Liver (tissue), 9 donors: Measurements from ENCODE around the gene AQP10. TPM values are rescaled to one million over a fixed set of nuclear protein-coding genes. Genes with fewer than 3 reads are reported as not detected.
A peak's percentile ranks its signal among the peaks of the same experiment; 100 is the strongest.

ENCODE experiments used
- DNase-seq: peaks from one replicate; pipeline ENCODE4 v3.0.0-alpha.2; 2017; ENCODE audit warnings: low spot score
- H3K27ac ChIP-seq, 2 donors: one replicate each; pipeline ENCODE4 v1.7.0; 2013; ENCODE audit warnings: inconsistent platforms in 2 of 2, low read length in 2 of 2, control low read depth in 1 of 2, low read depth in 1 of 2, mild to moderate bottlenecking in 1 of 2
- H3K27me3 ChIP-seq, 4 donors: one replicate each; pipeline versions ENCODE4 v1.6.1 to v1.7.0; 2013; ENCODE audit warnings: low read length in 3 of 4, inconsistent platforms in 1 of 4, mild to moderate bottlenecking in 1 of 4, moderate library complexity in 1 of 4; ENCODE audit not compliant: control insufficient read depth in 4 of 4, insufficient read depth in 4 of 4
- H3K36me3 ChIP-seq, 4 donors: one replicate each; pipeline versions ENCODE4 v1.6.1 to v1.7.0; 2013; ENCODE audit warnings: low read length in 3 of 4, mild to moderate bottlenecking in 3 of 4, low read depth in 1 of 4, moderate library complexity in 1 of 4; ENCODE audit not compliant: control insufficient read depth in 4 of 4, insufficient read depth in 3 of 4
- H3K4me1 ChIP-seq, 4 donors: one replicate each; pipeline versions ENCODE4 v1.6.1 to v1.7.0; 2013; ENCODE audit warnings: low read length in 3 of 4, mild to moderate bottlenecking in 3 of 4, moderate library complexity in 1 of 4; ENCODE audit not compliant: control insufficient read depth in 4 of 4, insufficient read depth in 4 of 4
- H3K4me3 ChIP-seq, 3 donors: one replicate each; pipeline versions ENCODE4 v1.6.1 to v1.7.0; 2013; ENCODE audit warnings: low read length in 3 of 3, control low read depth in 1 of 3, low read depth in 1 of 3, mild to moderate bottlenecking in 1 of 3
- H3K9ac ChIP-seq, 2 donors: one replicate each; pipeline ENCODE4 v1.7.0; 2013; ENCODE audit warnings: low read length in 2 of 2, mild to moderate bottlenecking in 2 of 2, moderate library complexity in 2 of 2, control low read depth in 1 of 2, low read depth in 1 of 2
- H3K9me3 ChIP-seq, 4 donors: one replicate each; pipeline versions ENCODE4 v1.6.1 to v1.7.0; 2013; ENCODE audit warnings: low read length in 3 of 4; ENCODE audit not compliant: control insufficient read depth in 4 of 4
- EGR1 ChIP-seq, 2 donors: IDR thresholded peaks; 2 replicates each; pipeline ENCODE4 v1.6.1; 2016 to 2018; ENCODE audit warnings: antibody characterized with exemption in 2 of 2, low read depth in 2 of 2
- FOXA1 ChIP-seq: IDR thresholded peaks from 2 replicates; pipeline ENCODE4 v1.6.1; 2016; ENCODE audit warnings: antibody characterized with exemption
- FOXA2 ChIP-seq: IDR thresholded peaks from 2 replicates; pipeline ENCODE4 v1.6.1; 2016; ENCODE audit warnings: antibody characterized with exemption
- GABPA ChIP-seq, 2 donors: IDR thresholded peaks in 1 of 2; conservative IDR thresholded peaks in 1 of 2; 2 replicates each; pipeline ENCODE4 v1.6.1; 2016; ENCODE audit warnings: antibody characterized with exemption in 2 of 2, mild to moderate bottlenecking in 1 of 2, moderate library complexity in 1 of 2
- HNF4A ChIP-seq, 2 donors: conservative IDR thresholded peaks; 2 replicates each; pipeline ENCODE4 v1.6.1; 2016; ENCODE audit warnings: antibody characterized with exemption in 2 of 2, mild to moderate bottlenecking in 2 of 2
- HNF4G ChIP-seq: IDR thresholded peaks from 2 replicates; pipeline ENCODE4 v1.6.1; 2016; ENCODE audit warnings: antibody characterized with exemption
- JUND ChIP-seq, 2 donors: IDR thresholded peaks; 2 replicates each; pipeline ENCODE4 v1.6.1; 2016; ENCODE audit warnings: antibody characterized with exemption in 2 of 2
- NR2F2 ChIP-seq: IDR thresholded peaks from 2 replicates; pipeline ENCODE4 v1.6.1; 2016; ENCODE audit warnings: antibody characterized with exemption
- RAD21 ChIP-seq, 2 donors: IDR thresholded peaks; 2 replicates each; pipeline ENCODE4 v1.6.1; 2016; ENCODE audit warnings: antibody characterized with exemption in 2 of 2, mild to moderate bottlenecking in 2 of 2
- REST ChIP-seq: IDR thresholded peaks from 2 replicates; pipeline ENCODE4 v1.6.1; 2016; ENCODE audit warnings: antibody characterized with exemption, mild to moderate bottlenecking
- RXRA ChIP-seq, 2 donors: IDR thresholded peaks; 2 replicates each; pipeline ENCODE4 v1.6.1; 2017 to 2018; ENCODE audit warnings: antibody characterized with exemption in 2 of 2, mild to moderate bottlenecking in 1 of 2
- SP1 ChIP-seq: IDR thresholded peaks from 2 replicates; pipeline ENCODE4 v1.6.1; 2018; ENCODE audit warnings: antibody characterized with exemption, mild to moderate bottlenecking
- TAF1 ChIP-seq: conservative IDR thresholded peaks from 2 replicates; pipeline ENCODE4 v1.6.1; 2016; ENCODE audit warnings: antibody characterized with exemption, mild to moderate bottlenecking
- YY1 ChIP-seq: IDR thresholded peaks from 2 replicates; pipeline ENCODE4 v1.6.1; 2016; ENCODE audit warnings: antibody characterized with exemption, mild to moderate bottlenecking
- WGBS: extraction: QIAGEN DNeasy Blood & Tissue Kit; methylation state at CpG from one replicate; pipeline ENCODE4 v1.1.7; 2013; 5-methylcytosine and 5-hydroxymethylcytosine counted together
- polyA plus RNA-seq, 2 donors: library from polyadenylated mRNA; stranded (reverse) in 1 of 2; unstranded in 1 of 2; fragments of 200-250 nt in 1 of 2; fragments of >200 nt in 1 of 2; fragmentation: Nextera tagmentation in 1 of 2; extraction: Ambion mirVana in 1 of 2; gene quantifications; one replicate each; pipeline versions ENCODE4 v1.2.1 to v1.2.3, GENCODE V29; 2013 to 2015
- total RNA-seq, 2 donors: library from RNA; depleted of rRNA; stranded (reverse); fragments of >200 nt; gene quantifications; one replicate each; pipeline ENCODE4 v1.2.3, GENCODE V29; 2014
- TF ChIP-seq, protein P1 (sequence below): fragments of 150-350 bp; IDR thresholded peaks from 2 replicates; pipeline ENCODE4 v1.5.1; 2017; ENCODE audit warnings: improper control_type of control experiment, low read depth, low read length; ENCODE audit not compliant: missing input control
- TF ChIP-seq, protein P2 (sequence below): IDR thresholded peaks from 2 replicates; pipeline ENCODE4 v1.6.1; 2016; ENCODE audit warnings: antibody characterized with exemption
- TF ChIP-seq, protein P3 (sequence below): IDR thresholded peaks from 2 replicates; pipeline ENCODE4 v1.6.1; 2016; ENCODE audit warnings: antibody characterized with exemption
- TF ChIP-seq, protein P4 (sequence below): IDR thresholded peaks from 2 replicates; pipeline ENCODE4 v1.6.1; 2016; ENCODE audit warnings: antibody characterized with exemption
- donor health status: healthy.
- donor health status: healthy.
- donor health status: healthy.
- donor health status: healthy.
- donor health status: healthy.

AQP10 gene
- total and polyA plus RNA-seq, 4 donors: 0.14 TPM; not detected in 3

- no peak for DNase-seq
- Histone ChIP-seq H3K4me1 (no peaks in the 10 kb centered on the region), H3K36me3 (peaks cover 0 to 3% (median 1%) of the 10 kb centered on the region in 4 donors)
These were observed 22.1 kb downstream of the AQP10 start for GRCh38 chr1:154342836-154343472.

GRCh38 chr1:154344977-154345837 is 24.3 kb downstream of the AQP10 start:
- TF ChIP-seq NR2F2 (no peak), HNF4A (conservative IDR thresholded peaks at IDR 0.05) (no peak), RAD21 (IDR thresholded peaks at IDR 0.05) (peak; percentile 34 to 62)
- TF ChIP-seq, protein P1, sequence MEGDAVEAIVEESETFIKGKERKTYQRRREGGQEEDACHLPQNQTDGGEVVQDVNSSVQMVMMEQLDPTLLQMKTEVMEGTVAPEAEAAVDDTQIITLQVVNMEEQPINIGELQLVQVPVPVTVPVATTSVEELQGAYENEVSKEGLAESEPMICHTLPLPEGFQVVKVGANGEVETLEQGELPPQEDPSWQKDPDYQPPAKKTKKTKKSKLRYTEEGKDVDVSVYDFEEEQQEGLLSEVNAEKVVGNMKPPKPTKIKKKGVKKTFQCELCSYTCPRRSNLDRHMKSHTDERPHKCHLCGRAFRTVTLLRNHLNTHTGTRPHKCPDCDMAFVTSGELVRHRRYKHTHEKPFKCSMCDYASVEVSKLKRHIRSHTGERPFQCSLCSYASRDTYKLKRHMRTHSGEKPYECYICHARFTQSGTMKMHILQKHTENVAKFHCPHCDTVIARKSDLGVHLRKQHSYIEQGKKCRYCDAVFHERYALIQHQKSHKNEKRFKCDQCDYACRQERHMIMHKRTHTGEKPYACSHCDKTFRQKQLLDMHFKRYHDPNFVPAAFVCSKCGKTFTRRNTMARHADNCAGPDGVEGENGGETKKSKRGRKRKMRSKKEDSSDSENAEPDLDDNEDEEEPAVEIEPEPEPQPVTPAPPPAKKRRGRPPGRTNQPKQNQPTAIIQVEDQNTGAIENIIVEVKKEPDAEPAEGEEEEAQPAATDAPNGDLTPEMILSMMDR: peak; percentile 38
- Histone ChIP-seq H3K4me1 (no peaks in the 10 kb centered on the region), H3K27ac (no peak overlapping the region), H3K9ac (no peak overlapping the region), H3K27me3 (no peaks in the 10 kb centered on the region), H3K9me3 (no peaks in the 10 kb centered on the region), H3K4me3 (no peak overlapping the region), H3K36me3 (peaks cover 0 to 3% (median 1%) of the 10 kb centered on the region in 4 donors)
- WGBS: 88% methylated on average over 12 of the region's 12 CpGs
- no peak for DNase-seq

More at GRCh38 chr1:154342836-154343472, 22.1 kb downstream of the AQP10 start:
- TF ChIP-seq GABPA (IDR thresholded peaks at IDR 0.05 in 1 of 2, conservative IDR thresholded peaks at IDR 0.05 in 1 of 2): no peak
- TF ChIP-seq RAD21 (IDR thresholded peaks at IDR 0.05): no peak
- H3K9ac ChIP-seq: no peak overlapping the region
- no peaks in the 10 kb centered on the region for H3K27me3 ChIP-seq
- H3K9me3 ChIP-seq: no peaks in the 10 kb centered on the region
- no peak overlapping the region for H3K27ac ChIP-seq
- H3K4me3 ChIP-seq: no peak overlapping the region
- WGBS: 83% methylated on average over 21 of the region's 21 CpGs

DNA sequence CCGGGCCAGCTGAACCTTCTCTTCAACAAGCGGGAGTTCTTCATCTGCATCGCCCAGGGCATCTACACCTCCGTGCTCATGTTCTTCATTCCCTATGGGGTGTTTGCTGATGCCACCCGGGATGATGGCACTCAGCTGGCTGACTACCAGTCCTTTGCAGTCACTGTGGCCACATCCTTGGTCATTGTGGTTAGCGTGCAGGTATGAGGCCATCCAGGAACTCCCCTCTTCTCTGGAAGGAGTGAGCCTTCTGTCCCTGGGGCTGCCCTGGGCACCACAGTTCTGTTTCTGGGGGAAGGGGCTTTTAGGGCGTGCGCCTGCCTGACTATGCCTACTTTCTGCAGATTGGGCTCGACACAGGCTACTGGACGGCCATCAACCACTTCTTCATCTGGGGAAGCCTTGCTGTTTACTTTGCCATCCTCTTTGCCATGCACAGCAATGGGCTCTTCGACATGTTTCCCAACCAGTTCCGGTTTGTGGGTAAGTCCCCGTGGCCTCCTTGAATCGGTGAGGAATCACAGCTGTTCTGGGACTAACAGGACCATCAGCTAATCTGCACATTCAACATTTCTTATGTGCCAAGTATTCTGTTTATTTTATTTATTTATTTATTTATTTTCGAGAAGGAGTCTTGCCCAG is 25.5 kb downstream of the AQP10 start:
- WGBS: 94% methylated on average over 15 of the region's 15 CpGs
- H3K27ac ChIP-seq: no peak overlapping the region
- H3K4me1 ChIP-seq: peaks cover 0 to 2% (median under 1%) of the 10 kb centered on the region in 4 donors
- no peak for DNase-seq
- H3K9ac ChIP-seq: no peak overlapping the region
- H3K9me3 ChIP-seq: no peaks in the 10 kb centered on the region
- no peaks in the 10 kb centered on the region for H3K27me3 ChIP-seq
- H3K36me3 ChIP-seq: peaks cover 0 to 3% (median 1%) of the 10 kb centered on the region in 4 donors
- H3K4me3 ChIP-seq: no peak overlapping the region
- TF ChIP-seq, protein P2, sequence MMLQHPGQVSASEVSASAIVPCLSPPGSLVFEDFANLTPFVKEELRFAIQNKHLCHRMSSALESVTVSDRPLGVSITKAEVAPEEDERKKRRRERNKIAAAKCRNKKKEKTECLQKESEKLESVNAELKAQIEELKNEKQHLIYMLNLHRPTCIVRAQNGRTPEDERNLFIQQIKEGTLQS: no peak
- TF ChIP-seq JUND (IDR thresholded peaks at IDR 0.05) (no peak), FOXA2 (no peak), RXRA (IDR thresholded peaks at IDR 0.05) (no peak), TAF1 (no peak), YY1 (no peak), NR2F2 (no peak), GABPA (IDR thresholded peaks at IDR 0.05 in 1 of 2, conservative IDR thresholded peaks at IDR 0.05 in 1 of 2) (no peak), EGR1 (IDR thresholded peaks at IDR 0.05; ENCODE audit: low read depth in 2 of 2) (no peak), FOXA1 (no peak), HNF4A (conservative IDR thresholded peaks at IDR 0.05) (no peak), RAD21 (IDR thresholded peaks at IDR 0.05) (no peak), SP1 (no peak), REST (no peak), HNF4G (no peak)
- TF ChIP-seq, protein P3, sequence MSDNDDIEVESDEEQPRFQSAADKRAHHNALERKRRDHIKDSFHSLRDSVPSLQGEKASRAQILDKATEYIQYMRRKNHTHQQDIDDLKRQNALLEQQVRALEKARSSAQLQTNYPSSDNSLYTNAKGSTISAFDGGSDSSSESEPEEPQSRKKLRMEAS: no peak
- TF ChIP-seq, protein P4, sequence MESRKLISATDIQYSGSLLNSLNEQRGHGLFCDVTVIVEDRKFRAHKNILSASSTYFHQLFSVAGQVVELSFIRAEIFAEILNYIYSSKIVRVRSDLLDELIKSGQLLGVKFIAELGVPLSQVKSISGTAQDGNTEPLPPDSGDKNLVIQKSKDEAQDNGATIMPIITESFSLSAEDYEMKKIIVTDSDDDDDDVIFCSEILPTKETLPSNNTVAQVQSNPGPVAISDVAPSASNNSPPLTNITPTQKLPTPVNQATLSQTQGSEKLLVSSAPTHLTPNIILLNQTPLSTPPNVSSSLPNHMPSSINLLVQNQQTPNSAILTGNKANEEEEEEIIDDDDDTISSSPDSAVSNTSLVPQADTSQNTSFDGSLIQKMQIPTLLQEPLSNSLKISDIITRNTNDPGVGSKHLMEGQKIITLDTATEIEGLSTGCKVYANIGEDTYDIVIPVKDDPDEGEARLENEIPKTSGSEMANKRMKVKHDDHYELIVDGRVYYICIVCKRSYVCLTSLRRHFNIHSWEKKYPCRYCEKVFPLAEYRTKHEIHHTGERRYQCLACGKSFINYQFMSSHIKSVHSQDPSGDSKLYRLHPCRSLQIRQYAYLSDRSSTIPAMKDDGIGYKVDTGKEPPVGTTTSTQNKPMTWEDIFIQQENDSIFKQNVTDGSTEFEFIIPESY: no peak
